Hepatocyte (in vitro differentiated cells): ENCODE results near the gene GGA3.

Experiments used
- EZH2 ChIP-seq: fragments of 200-600 bp; sonication (generic); IDR thresholded peaks from 2 replicates; pipeline ENCODE4 v1.6.1; 2016; ENCODE audit warnings: antibody characterized with exemption, mild to moderate bottlenecking, borderline replicate concordance
- EZH2phosphoT487 ChIP-seq: fragments of 200-600 bp; sonication (generic); IDR thresholded peaks from one replicate; pipeline ENCODE4 v1.6.1; 2018; ENCODE audit warnings: antibody characterized with exemption, mild to moderate bottlenecking, low read depth, moderate library complexity; ENCODE audit not compliant: unreplicated experiment, severe bottlenecking
- TF ChIP-seq, protein P1 (sequence below): fragments of 200-600 bp; sonication (generic); IDR thresholded peaks from 2 replicates; pipeline ENCODE4 v1.5.1; 2016; ENCODE audit warnings: antibody characterized with exemption, mild to moderate bottlenecking; ENCODE audit not compliant: poor library complexity

DNA sequence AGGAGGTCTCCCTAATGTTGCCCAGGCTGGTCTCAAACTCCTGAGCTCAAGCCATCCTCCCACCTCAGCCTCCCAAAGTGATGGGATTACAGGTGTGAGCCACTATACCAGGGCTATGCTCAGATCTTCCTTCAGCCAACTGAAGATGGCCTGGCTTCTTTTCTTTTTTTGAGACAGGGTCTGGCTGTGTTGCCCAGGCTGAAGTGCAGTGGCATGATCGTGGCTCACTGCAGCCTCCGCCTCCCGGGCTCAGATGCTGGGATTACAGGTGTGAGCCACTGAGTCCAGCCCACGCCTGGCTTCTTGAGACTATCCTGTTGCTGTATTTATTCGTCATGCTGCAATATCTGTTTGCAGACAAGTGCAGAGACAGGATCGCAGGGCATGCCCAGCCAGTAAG lies 23.7 kb upstream of the GGA3 start:
- TF ChIP-seq, protein P1, sequence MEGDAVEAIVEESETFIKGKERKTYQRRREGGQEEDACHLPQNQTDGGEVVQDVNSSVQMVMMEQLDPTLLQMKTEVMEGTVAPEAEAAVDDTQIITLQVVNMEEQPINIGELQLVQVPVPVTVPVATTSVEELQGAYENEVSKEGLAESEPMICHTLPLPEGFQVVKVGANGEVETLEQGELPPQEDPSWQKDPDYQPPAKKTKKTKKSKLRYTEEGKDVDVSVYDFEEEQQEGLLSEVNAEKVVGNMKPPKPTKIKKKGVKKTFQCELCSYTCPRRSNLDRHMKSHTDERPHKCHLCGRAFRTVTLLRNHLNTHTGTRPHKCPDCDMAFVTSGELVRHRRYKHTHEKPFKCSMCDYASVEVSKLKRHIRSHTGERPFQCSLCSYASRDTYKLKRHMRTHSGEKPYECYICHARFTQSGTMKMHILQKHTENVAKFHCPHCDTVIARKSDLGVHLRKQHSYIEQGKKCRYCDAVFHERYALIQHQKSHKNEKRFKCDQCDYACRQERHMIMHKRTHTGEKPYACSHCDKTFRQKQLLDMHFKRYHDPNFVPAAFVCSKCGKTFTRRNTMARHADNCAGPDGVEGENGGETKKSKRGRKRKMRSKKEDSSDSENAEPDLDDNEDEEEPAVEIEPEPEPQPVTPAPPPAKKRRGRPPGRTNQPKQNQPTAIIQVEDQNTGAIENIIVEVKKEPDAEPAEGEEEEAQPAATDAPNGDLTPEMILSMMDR: no peak
- TF ChIP-seq EZH2phosphoT487: no peak
- TF ChIP-seq EZH2: no peak
